GM21619 (cell line): ENCODE measurements around the gene CAMTA1.

ENCODE experiments used
- ATAC-seq: cut with Tn5 transposase; IDR thresholded peaks from one replicate; pipeline ENCODE4 v1.9.1; 2021; ENCODE audit not compliant: unreplicated experiment

CAMTA1 gene

DNA sequence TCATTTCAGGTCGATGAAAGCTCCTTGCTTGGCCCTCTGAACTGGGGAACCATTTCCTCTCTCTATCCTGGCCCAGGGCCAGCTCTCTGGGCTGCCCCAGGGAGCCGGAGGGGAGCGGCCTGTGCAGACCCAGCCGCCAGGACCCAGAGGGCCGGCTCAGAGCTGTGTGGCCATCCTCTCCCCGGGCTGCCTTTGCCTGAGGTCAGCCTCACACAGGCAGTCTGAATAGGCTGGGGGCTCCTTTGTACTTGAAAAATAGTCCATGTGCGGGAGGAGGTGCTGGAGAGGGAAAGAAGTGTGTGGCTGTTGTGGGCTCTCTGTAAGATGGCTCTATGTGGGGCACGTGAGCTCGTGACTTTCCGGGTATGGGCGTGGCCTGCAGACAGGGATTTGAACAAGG lies 710.7 kb downstream of the CAMTA1 start:
- ATAC-seq: no peak

DNA sequence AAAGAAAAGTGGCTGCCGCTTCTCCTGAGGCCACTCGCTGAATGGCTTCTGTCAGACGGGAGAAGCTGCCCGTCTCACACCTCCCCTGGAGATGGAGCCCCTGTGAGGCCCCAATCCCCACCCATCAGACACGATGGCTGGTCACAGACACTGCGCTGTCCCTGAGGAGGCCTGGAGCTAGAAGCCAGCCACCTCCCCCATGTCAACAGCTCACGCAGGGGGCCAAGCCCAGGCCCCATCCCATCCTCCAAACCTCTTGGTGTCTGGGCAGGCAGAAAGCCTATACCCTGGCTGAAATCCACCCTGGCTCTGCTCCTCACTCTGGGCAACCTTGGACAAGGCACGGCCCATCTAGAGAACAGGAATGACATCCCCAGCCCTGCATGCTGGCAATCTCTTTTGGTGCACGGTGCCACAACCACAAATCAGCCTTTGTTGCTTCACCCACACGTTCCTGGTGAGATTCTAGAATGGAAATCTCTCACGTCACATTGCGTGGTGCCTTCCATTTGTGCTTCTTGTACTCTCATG lies 711.9 kb downstream of the CAMTA1 start:
- ATAC-seq: no peak

DNA sequence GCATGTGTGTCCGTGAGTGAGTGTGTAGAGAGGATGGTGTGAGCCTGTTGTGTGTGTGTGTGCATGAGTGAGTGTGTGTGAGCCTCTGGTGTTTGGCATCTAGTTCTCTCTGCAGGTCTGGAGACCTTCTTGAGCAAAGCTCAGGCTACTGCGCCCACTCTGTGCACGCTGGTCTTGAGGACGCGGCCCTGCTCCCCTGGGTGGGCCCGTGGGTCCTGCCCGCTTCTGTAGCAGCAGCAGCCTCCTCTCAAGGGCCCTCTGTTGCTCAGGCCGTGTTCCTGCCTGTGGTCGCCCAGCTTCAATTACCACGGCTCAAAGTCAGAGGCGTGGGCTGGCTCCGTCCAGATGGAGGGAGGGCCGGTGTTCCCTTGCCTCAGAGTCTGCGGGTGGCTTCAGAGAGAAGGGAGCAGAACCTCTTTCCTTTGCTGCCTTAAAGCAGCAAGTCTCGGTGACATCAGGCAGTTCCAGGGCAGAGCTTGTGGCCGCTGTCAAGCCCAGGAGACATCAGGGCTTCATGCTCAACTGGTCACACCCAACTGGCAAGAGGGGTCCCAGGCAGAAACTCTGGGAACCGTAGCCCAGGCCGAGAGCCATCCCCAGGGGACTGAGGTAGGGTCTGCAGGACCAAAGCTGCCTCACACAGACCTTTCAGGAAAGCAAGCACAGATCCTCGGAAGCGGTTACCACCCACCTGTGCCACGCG lies 715.3 kb downstream of the CAMTA1 start:
- no peak for ATAC-seq

DNA sequence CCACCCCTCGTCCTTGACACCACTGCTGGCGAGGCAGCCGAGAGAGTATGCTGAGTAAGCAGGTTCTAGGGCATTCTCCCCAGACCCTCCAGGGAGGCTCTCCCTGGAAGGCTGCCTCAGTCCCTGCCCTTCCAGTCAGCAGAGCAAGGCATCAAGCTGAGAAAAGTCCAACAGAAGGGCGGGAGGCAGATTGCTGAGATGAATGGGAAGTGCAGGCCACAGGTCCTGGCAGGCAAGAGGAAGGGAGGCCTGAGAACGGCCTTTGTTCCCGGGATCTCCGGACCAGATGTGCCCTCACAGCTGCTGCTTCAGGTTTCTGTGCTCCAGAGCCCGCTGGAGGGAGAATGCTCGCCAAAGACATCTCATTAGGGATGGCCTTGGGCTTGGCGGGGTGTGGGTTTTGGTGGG lies 715.8 kb downstream of the CAMTA1 start:
- no peak for ATAC-seq

DNA sequence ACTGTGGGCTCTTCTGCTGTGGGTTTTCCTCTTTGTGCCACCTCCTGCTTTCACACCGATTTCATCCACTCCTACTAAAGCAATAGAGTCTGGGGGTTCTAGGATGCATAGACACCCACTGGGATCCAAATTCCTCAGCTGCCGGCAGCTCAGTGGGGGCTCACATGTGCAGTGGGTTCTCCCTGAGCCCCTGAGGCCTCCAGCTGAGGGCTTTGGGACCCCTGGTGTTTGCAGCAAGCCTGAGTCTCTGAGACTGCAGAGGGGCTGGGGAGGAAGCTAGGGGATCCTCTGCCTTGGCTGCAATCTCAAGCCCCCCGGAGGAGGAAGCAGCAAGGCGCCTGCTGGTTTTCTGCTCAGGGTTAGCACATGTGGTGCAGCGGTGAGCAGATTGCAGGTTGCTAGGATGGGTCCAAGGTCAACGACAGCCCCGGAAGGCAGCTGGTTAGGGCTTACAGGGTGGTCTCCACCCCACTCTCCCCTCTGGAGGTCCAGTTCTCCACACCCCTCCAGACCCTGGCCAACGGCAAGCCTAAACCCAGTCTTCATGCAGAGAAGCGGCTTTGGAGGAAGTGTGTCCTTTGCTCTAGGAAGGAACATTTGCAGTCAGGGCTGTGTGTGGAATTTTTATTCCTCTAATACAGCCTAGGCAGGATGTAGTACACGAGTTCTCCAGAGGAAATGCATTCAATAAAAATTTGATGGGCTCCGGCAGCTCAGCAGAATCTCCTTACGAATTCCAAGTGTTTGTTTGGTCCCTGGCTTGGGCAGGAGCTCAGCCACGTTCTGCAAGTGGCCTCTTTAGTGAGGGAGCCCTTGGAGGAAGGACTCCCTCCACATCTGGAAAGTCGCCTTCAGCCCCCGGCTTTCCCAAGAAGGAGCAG lies 716.7 kb downstream of the CAMTA1 start:
- ATAC-seq: no peak

DNA sequence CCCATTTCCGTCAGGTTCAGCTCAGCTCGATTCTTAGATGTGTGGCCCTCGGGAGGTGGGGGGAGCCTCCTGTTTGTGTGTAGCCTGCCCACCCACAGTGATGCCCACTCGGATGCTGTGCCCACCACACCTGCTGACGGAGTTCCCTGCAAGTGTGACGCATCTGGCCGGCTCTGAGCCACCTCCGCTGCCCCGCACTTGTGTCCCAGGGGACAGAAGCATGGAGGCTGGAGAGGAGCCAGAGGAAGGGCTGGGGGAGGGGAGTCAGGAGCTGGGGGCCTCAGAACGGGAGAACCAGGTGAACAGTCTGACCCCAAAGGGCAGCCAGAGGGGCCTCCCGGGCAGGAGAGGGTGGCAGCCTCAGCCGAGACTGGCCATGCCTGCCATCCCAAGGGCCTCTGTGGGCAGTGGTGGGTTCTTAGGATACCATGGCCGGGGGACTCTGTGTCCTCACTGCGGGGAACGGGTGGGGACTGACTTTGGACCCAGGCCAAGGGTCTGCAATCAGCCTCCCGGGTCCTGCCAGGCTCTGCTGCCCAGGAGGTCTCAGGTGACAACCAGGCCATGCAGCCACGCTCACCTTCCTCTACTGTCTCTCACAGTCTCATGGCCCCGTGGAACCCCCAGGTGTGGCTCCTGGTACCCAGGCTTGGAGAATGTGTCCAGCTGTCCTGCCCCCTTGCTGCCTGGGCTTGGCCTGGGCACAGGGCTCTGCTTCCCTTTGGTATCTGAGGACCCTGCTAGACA lies 718.6 kb downstream of the CAMTA1 start:
- no peak for ATAC-seq

DNA sequence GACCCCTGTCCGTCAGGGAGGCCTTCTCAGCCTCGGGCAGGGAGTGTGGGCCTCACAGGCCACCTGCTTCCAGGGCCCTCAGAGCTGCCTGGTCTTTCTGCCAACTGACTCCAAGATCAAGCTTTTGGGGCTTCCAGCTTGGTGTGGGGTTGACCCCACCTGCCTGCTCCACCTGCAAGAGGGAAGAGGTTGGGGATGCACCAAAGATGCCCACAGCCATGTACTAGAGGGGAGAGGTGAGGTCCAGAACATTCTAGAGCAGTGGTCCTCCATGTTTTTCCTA lies 719.1 kb downstream of the CAMTA1 start:
- no peak for ATAC-seq

DNA sequence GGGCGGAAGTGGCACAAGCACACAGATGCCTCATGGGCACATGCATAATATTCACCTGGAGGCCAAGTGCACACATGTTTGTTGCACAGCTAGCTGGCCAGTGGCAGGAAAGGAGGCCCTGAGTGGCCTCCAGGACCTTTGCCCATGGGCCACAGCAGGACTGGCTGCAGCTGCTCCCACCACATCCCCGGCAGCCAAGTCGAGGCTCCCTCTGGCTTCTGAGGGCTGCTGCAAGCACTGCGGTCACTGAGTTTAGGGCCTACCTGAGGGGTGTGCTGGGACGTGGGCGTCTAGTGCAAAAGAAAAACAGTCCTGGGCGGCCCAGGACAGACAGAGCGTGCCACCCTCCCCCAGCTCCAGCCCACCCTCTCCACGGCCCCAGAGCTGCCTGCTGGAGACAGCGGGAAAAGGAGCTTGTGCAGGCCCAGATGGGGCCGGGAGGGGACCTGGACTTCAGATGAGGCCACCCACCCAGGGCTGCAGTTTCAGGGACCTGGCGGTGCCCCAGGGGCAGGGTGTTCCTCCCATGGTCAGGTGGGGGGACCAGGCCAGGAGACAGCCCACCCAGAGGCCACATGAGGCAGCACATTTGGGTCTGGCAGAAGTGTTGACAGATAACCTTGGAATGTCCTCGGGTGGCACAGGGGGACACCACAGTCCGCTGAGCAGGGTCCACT lies 720.0 kb downstream of the CAMTA1 start:
- no peak for ATAC-seq

DNA sequence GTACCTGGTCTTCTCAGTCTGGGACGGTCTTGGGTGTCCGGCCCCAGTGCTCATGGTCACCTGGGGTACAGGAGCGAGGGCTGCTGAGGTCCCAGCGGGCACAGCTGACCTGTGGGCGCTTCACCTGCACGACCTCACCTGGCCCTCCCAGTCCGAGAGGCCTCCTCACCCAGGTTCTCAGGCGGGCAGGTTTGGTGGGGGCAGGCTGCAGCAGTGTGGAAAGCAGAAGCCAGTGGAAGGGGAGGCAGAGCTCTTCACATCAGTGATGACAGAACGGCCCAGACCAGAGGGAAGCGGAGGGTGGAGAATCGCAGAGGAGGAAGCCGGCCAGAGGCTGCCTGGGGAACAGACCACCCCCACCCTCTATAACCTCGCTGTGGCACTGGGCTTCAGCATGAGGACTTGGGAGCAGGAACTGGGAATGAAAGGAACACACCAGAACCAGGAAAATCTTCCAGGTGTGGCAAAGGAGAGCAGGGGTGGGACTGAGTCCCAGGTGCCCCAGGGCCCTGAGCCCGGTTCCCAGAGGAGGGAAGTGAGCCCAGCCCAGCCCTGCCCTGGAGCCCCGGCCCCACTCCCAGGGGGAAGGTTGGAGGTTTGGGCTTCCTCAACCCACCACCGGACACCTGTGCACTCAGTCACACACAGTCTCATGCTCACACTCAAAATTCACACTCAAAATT lies 720.7 kb downstream of the CAMTA1 start:
- ATAC-seq: no peak

DNA sequence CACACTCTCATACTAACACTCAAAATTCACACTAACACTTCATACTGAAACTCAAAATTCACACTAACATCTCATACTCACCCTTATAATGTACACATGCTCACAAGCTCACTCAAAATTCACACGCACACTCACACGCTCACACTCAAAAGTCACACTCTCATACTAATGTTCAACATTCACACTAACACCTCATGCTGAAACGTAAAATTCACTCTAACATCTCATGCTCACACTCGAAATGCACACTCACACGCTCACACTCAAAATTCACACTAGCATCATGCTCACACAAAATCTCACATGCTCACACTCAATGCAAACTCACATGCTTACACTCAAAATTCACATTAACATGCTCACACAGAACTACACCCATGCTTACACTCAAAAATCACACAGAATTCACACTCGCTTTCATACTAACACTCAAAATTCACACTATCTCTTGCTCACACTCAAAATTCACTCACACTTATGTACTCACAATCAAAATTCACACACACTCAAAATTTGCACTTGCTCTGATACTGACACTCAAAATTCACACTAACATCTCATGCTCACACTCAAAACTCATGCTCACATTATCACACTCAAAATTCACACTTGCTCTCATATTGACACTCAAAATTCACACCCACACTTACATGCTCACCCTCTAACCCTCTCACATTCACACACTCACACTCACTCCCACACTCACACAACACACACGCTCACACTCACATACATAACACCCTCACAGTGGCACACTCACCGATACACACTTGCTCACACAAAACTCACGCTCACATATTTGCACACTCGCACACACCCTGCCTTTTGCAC lies 721.4 kb downstream of the CAMTA1 start:
- ATAC-seq: no peak

DNA sequence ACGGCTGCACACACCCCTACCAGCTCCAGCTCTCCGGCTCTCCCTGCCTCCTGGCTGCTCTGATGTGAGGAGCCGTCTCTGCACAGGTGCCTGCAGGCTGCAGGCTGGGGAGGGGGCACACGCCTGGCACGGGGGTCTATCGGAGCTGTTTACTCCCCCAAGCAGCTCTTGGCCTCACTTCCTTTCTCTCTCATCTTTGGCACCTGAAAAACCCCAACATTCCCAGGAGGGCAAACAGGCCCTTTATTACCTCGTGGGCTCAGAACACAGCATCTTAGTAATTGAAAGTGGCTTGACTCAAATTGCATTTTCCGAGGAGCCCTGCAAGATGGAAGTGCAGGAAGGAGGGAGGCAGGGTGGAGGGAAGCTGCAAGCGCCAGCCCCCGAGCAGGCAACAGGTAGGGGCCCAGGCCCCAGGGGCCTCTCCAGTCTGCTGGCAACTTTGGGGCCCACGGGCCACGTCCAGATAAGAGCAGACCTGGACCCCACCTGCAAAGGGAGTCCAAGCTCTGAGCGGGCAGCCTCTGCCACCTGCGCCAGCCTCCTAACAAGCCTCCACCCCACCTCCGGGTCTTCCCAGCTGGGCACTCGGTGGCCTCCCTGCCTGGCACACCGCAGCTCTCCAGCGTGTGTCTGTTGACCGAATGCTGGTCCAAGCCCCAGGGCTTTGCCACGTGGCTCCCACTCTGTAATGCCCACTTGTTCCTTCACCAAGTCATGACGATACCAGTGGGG lies 722.2 kb downstream of the CAMTA1 start:
- no peak for ATAC-seq

DNA sequence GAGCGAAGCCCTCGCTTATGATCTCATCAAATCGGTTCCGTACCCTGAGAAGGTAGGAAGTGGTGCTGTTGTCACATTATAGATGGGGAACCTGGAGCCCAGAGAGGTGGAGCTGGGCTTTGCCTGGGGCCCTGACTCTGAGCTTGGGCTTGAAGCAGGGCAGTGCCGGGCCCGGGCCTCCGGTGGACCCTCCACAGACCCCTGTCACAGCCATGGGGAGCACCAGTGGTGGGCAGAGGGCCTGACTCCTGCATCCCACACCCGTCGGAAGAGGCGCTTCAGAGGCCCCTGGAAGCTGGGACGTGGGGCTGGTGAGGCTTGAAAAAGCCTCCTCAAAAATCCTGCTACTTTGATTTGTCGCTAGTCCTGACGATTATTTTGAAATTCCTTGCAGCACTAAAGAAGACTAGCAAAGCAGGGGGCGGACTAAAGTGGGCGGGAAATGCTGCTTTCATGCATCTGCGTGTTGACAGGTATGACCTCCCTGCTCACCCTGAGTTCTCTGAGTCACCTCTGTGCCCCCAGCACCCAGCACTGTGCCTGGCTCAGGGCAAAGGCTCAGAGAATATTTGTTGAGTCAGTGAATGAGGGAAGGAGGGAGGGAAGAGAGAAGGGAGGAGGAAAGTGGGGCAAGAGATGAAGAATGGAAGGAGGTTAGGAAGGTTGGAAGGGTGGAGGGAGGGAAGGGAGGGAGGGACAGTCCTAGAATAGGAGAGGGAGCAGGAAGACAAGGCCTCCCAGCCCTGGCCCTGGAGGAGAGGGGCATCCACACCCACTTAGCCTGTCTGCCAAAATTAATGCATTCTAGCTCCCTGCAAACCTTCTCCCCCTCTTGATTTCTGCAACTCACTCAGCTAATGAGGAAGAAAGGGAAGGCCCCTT lies 723.0 kb downstream of the CAMTA1 start:
- ATAC-seq: no peak

DNA sequence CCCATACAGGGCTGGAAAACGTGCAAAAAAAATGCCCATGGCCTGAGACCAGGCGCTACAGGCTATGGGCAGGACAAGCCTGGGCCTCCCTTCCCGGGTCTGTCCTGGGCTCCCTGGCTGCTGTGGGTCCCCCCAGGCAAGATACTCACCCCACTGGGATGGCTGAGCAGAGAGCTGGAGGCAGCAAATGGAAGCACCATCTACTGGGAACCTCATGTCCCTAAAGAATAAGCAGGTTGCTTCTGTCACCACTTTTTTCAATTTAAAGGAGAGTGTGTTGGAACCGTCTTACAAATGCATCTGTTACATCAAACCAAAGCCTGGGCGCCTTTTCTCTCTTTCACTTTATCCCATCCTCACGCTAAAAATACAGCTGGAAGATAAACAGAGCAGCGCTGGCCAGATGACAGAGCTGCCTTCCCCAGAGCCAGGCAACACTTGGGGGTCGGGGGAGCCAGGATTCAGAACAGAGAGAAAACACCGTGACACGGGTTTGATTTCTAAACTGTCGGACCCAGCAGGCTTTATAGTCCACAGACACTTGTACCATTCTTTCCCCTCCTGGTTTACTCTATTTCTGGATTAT lies 723.8 kb downstream of the CAMTA1 start:
- ATAC-seq: no peak

DNA sequence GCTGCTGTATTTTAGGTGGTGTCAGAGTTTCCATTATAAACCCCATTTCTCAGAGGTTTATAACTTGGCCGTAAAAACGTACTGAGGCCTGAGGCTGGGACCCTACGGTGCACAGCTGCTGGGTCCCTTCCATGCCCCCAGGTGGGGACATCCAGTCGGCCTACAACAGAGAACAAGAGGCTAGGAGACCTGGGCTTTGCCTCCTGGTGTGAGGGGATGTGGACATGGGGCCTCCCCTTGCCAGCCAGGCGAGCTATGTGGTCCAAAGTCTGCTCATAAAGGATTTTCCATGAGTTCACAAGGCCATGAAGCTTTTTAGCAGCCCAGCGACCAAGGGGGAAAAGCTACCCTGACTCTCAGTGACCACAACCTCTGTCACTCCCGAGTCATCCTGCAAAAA lies 724.3 kb downstream of the CAMTA1 start:
- ATAC-seq: no peak

DNA sequence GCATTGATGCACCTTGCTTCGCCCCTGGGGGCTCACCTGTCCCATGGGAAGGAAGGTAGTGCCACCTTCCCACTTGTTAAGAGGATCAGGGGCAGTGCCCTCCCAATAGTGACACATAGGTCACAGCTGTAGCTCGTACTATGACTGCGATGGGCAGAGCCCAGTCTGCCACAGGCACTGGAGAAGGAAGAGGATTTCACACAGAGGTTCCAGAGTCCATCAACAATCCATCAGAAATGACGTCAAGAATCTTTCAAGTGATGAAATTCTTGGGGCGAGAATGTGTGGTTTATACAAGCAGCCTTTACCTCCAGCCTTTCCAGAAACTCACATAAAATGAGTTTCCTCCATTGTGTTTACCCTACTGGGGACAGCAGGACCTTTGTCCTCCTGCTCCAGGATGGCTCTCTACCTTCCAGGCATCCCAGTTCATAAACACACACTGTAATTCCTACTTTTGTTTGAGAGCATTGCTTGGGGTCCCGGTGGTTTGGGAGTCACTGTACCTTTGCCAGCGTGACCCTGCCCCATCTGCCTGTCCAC lies 725.2 kb downstream of the CAMTA1 start:
- no peak for ATAC-seq

DNA sequence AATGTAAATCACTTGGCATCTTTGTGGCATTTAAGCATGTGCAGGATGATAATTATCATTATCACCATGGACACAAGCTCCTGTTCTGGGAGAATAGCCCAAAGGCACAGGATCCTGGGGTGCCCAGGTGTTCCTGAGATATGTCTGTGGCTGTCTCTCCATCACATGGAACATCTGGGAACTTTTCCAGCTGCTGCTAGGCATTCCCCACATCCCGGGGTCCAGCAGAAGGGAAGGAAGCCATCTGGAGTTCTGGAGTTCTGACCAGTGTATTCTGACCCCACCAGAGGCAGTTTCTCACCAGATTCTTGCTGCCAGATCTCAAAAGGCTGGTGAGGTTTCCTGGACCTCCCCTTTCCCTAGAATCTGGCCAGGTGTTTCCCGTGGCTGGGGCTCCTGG lies 726.1 kb downstream of the CAMTA1 start:
- ATAC-seq: no peak

DNA sequence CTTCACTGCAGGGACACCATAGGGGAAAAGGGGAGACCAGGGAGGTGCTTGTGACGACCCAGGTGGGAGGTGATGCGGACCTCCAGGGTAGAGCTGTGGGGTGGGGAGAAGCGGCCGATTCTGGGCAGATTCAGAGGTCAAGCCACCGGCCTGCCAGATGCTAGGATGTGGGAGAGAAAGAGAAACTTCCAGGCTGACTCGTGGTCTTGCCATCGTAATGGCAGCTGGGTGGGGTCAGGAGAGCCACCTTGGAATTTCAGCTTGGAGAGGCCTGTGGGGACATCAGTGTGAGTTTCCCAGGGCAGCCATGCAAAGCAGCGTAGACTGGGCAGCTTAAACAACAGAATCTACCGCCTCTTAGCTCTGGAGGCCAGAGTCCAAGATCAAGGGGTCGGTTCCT lies 727.8 kb downstream of the CAMTA1 start:
- no peak for ATAC-seq
